ENCODE data around the gene FUCA2. TPM values are rescaled to one million over a fixed set of nuclear protein-coding genes. Genes with fewer than 3 reads are reported as not detected.

The FUCA2 gene
- total RNA-seq, 1 donor from 2014 or later = 52.3 TPM

DNA sequence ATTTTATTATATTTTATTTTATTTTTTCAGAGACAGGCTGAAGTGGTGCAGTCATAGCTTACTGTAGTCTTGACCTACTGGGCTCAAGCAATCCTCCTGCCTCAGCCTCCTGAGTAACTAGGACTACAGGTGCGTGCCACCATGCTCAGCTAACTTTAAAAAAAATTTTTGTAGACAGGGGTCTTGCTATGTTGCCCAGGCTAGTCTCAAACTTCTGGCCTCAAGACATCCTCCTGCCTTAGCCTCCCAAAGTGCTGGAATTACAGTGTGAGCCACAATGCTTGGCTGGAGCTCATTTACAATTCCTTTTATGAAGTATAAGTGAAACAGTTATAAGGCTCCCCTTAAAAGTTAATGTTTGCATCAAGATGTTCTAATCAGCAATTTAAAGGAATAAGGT lies 14.5 kb downstream of the FUCA2 start:
- H3K4me1 Mint-ChIP-seq = no peaks in the 10 kb centered on the region
- H3K36me3 Mint-ChIP-seq = peaks cover 40% of the 10 kb centered on the region
- H3K9me3 Mint-ChIP-seq = peaks cover 6% of the 10 kb centered on the region
- no peak for DNase-seq (ENCODE audit: low spot score in 2 of 2, unreplicated experiment in 2 of 2)
- TF ChIP-seq, protein P1, sequence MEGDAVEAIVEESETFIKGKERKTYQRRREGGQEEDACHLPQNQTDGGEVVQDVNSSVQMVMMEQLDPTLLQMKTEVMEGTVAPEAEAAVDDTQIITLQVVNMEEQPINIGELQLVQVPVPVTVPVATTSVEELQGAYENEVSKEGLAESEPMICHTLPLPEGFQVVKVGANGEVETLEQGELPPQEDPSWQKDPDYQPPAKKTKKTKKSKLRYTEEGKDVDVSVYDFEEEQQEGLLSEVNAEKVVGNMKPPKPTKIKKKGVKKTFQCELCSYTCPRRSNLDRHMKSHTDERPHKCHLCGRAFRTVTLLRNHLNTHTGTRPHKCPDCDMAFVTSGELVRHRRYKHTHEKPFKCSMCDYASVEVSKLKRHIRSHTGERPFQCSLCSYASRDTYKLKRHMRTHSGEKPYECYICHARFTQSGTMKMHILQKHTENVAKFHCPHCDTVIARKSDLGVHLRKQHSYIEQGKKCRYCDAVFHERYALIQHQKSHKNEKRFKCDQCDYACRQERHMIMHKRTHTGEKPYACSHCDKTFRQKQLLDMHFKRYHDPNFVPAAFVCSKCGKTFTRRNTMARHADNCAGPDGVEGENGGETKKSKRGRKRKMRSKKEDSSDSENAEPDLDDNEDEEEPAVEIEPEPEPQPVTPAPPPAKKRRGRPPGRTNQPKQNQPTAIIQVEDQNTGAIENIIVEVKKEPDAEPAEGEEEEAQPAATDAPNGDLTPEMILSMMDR (IDR thresholded peaks at IDR 0.05; ENCODE audit: unreplicated experiment) = no peak
- no peak overlapping the region for H3K27ac Mint-ChIP-seq
- no peak overlapping the region for H3K4me3 Mint-ChIP-seq
- H3K27me3 Mint-ChIP-seq (ENCODE audit: low read depth) = no peaks in the 10 kb centered on the region

DNA sequence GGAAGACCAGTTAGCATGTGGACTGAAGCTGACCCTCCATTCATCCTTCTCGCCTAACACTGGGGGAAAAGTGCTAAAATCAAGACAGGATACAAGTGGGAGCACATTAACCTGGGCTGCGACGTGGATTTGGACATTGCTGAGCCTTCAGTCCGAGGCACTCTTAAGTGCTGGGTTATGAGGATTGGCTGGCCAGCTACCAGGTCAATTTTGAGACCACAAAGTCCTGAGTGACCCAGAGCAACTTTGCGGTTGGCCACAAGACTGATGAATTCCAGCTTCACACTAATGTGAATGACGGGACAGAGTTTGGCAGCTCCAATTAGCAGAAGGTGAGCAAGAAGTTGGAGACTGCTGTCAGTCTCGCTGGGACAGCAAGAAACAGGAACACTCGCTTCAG lies 20.7 kb downstream of the FUCA2 start:
- Mint-ChIP-seq H3K4me3 (no peak overlapping the region), H3K27me3 (ENCODE audit: low read depth) (no peaks in the 10 kb centered on the region), H3K4me1 (no peaks in the 10 kb centered on the region), H3K9me3 (no peaks in the 10 kb centered on the region), H3K36me3 (peaks cover 2% of the 10 kb centered on the region), H3K27ac (no peak overlapping the region)
- TF ChIP-seq, protein P1 (IDR thresholded peaks at IDR 0.05; ENCODE audit: unreplicated experiment) = no peak
- no peak for DNase-seq (ENCODE audit: low spot score in 2 of 2, unreplicated experiment in 2 of 2)

DNA sequence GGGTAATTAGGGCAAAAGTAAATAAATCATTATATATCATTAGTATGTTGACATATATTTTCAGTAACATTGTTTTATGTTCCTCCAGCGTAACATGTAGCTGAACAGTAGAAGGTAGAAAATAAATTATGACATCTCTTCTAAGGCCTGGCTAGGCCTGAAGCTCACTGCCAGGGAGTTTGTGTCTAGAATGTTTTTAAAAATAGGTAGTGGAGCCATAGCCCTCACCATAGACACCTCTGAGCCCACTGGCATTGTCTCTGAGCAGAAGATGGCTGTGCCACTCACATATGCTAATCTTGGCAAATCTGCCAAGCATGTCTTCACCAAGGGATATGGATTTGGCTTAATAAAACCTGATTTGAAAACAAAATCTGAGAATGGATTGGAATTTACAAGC lies 21.3 kb downstream of the FUCA2 start:
- no peak overlapping the region for H3K4me3 Mint-ChIP-seq
- no peaks in the 10 kb centered on the region for H3K9me3 Mint-ChIP-seq
- TF ChIP-seq, protein P1 (IDR thresholded peaks at IDR 0.05; ENCODE audit: unreplicated experiment) = no peak
- H3K36me3 Mint-ChIP-seq = peaks cover 3% of the 10 kb centered on the region
- no peak for DNase-seq (ENCODE audit: low spot score in 2 of 2, unreplicated experiment in 2 of 2)
- H3K27ac Mint-ChIP-seq = no peak overlapping the region
- no peaks in the 10 kb centered on the region for H3K4me1 Mint-ChIP-seq
- no peaks in the 10 kb centered on the region for H3K27me3 Mint-ChIP-seq (ENCODE audit: low read depth)

DNA sequence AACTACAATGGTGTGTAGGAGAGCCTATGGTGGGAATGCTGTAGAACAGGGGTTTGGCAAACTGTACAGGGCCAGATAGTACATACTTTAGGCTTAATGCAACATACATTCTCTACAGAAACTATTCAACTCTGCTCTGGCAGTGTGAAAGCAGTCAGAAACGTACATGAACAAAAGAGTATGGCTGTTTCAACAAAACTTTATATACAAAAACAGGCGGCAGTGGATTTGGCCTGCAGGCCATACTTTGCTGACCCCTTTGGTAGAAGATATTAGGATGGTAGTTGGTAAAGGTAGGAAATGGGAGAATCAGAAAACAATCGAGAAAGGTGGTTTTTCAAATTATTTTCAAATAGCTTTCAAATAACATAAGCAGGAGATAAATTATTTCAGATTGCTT lies 24.8 kb downstream of the FUCA2 start:
- no peak overlapping the region for H3K27ac Mint-ChIP-seq
- no peaks in the 10 kb centered on the region for H3K9me3 Mint-ChIP-seq
- DNase-seq (ENCODE audit: low spot score in 2 of 2, unreplicated experiment in 2 of 2) = no peak
- peaks cover 7% of the 10 kb centered on the region for H3K36me3 Mint-ChIP-seq
- no peaks in the 10 kb centered on the region for H3K4me1 Mint-ChIP-seq
- TF ChIP-seq, protein P1 (IDR thresholded peaks at IDR 0.05; ENCODE audit: unreplicated experiment) = no peak
- no peak overlapping the region for H3K4me3 Mint-ChIP-seq
- H3K27me3 Mint-ChIP-seq (ENCODE audit: low read depth) = no peaks in the 10 kb centered on the region

DNA sequence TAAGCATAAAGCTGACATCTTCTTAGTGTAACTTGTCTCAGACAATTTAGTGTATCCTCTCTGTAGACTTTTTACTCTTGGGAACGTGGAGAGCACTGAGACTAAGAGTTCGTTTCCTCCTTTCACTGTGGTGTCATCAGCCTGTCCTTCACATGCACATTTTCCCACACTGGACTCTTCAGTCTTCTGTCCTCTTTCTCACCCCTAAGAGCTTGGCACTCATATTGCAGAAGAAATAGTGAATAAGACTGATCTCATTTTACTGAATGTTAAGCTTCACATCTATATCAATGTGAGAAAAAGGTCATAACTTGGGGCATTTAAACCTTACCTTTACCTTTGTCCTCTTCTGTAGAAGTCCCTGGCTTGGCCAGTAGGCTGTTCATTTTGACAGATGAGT lies 25.6 kb downstream of the FUCA2 start:
- Mint-ChIP-seq H3K27me3 (ENCODE audit: low read depth) (no peaks in the 10 kb centered on the region), H3K9me3 (no peaks in the 10 kb centered on the region), H3K27ac (no peak overlapping the region), H3K4me1 (no peaks in the 10 kb centered on the region), H3K4me3 (no peak overlapping the region), H3K36me3 (peaks cover 6% of the 10 kb centered on the region)
- no peak for DNase-seq (ENCODE audit: low spot score in 2 of 2, unreplicated experiment in 2 of 2)
- TF ChIP-seq, protein P1 (IDR thresholded peaks at IDR 0.05; ENCODE audit: unreplicated experiment) = no peak

DNA sequence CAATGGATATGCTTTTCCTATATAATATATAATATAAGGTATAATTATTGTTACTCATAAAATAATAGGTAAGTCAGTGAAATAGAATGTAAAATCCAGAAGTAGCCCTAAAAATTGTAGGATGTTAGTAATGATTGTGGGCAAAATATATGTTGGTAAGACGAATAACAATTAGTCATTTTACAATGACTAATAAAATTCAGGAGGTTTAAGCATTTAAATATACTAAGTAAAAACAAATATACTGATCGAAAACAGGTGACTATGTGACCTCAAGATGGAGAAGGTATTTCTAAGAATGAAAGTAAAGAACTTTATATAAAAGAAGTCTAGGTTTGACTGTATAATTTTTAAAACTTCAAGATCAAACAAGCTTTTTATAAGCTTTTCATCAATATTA lies 28.9 kb downstream of the FUCA2 start:
- Mint-ChIP-seq H3K36me3 (peaks cover 13% of the 10 kb centered on the region), H3K27me3 (ENCODE audit: low read depth) (no peaks in the 10 kb centered on the region), H3K4me1 (no peaks in the 10 kb centered on the region), H3K27ac (no peak overlapping the region), H3K4me3 (no peak overlapping the region), H3K9me3 (no peaks in the 10 kb centered on the region)
- TF ChIP-seq, protein P1 (IDR thresholded peaks at IDR 0.05; ENCODE audit: unreplicated experiment) = no peak
- no peak for DNase-seq (ENCODE audit: low spot score in 2 of 2, unreplicated experiment in 2 of 2)

Measured in mesothelial cell of epicardium (in vitro differentiated cells).